HCT116 (cell line): ENCODE data around the gene DEPDC1B. TPM values are rescaled to one million over a fixed set of nuclear protein-coding genes. Genes with fewer than 3 reads are reported as not detected.

Experiments used
- ATAC-seq: fragments of 200-7000 bp; cut with Tn5 transposase; 2 replicates; pipeline ENCODE4 v1.9.1; 2020; ENCODE audit warnings: mild to moderate bottlenecking, moderate library complexity
- BruUV-seq: library from RNA; stranded (reverse); fragments of 400-500 nt; replicated peaks from 2 replicates; lab custom pipeline; 2021; lab: Mats Ljungman, UMichigan
- CTCF ChIA-PET: fragments of 300-600 bp; sonication (Branson Sonifier 250); formaldehyde crosslinking; loops from one replicate; lab custom pipeline; 2021; ENCODE audit warnings: antibody characterized with exemption; lab: Charles Lee
- POLR2A ChIA-PET: fragments of 300-600, 350-600 bp; sonication (Branson Sonifier 250); formaldehyde crosslinking; loops from one replicate; lab custom pipeline; 2021; ENCODE audit warnings: antibody characterized with exemption; lab: Charles Lee
- RAD21 ChIA-PET, 2 experiments: fragments of 300-600 bp; sonication (Branson Sonifier 250); formaldehyde crosslinking; loops; one replicate each; lab custom pipeline; 2023; ENCODE audit warnings: low total read pairs in 2 of 2; ENCODE audit not compliant: uncharacterized antibody in 2 of 2, unreplicated experiment in 2 of 2, low non-redundant PET in 1 of 2; lab: Charles Lee
- DNase-seq: peaks from one replicate; pipeline ENCODE4 v3.0.0-alpha.2; 2010; ENCODE audit warnings: low read depth, low spot score
- H2AFZ ChIP-seq: fragments of 200-600 bp; shearing (Covaris generic), sonication (generic); 2 replicates; pipeline ENCODE4 v1.6.1; 2017; ENCODE audit warnings: low read depth, mixed run types, mixed read lengths, antibody characterized with exemption, low read length; ENCODE audit not compliant: poor library complexity, severe bottlenecking
- H3K27ac ChIP-seq: 2 replicates; pipeline ENCODE4 v1.5.1; 2012; ENCODE audit warnings: low read depth, low read length
- H3K27me3 ChIP-seq: fragments of 200-600 bp; sonication (generic); 2 replicates; pipeline ENCODE4 v1.6.1; 2016; ENCODE audit warnings: mixed run types, low read length, mixed read lengths; ENCODE audit not compliant: insufficient read depth
- H3K36me3 ChIP-seq, 2 experiments: fragments of 200-500 bp in 1 of 2; fragments of 200-600 bp in 1 of 2; sonication (Bioruptor generic) in 1 of 2; sonication (generic) in 1 of 2; 2 replicates each; pipeline versions ENCODE4 v1.5.1 to v1.6.1; 2014 to 2016; ENCODE audit warnings: low read length in 2 of 2, inconsistent platforms in 1 of 2, mixed read lengths in 1 of 2, mixed run types in 1 of 2; ENCODE audit not compliant: insufficient read depth in 2 of 2, control insufficient read depth in 1 of 2
- H3K4me1 ChIP-seq, 2 experiments: fragments of 200-600 bp in 1 of 2; sonication (generic) in 1 of 2; 2 replicates each; pipeline versions ENCODE4 v1.5.1 to v1.6.1; 2012 to 2017; ENCODE audit warnings: low read length in 2 of 2, inconsistent platforms in 1 of 2, mild to moderate bottlenecking in 1 of 2, mixed read lengths in 1 of 2, mixed run types in 1 of 2, moderate library complexity in 1 of 2; ENCODE audit not compliant: insufficient read depth in 2 of 2, control insufficient read depth in 1 of 2
- H3K4me2 ChIP-seq: fragments of 200-600 bp; sonication (generic); 2 replicates; pipeline ENCODE4 v1.6.1; 2017; ENCODE audit warnings: mixed run types, low read length, mixed read lengths
- H3K4me3 ChIP-seq, 2 experiments: fragments of 200-600 bp in 1 of 2; sonication (generic) in 1 of 2; replicated peaks in 1 of 2; 2 replicates each; pipeline ENCODE4 v1.5.1; 2011 to 2016; ENCODE audit warnings: low read length in 2 of 2, control low read depth in 1 of 2, low read depth in 1 of 2, mild to moderate bottlenecking in 1 of 2, mixed read lengths in 1 of 2, mixed run types in 1 of 2
- H3K79me2 ChIP-seq: fragments of 200-600 bp; sonication (generic); 2 replicates; pipeline ENCODE4 v1.6.1; 2017; ENCODE audit warnings: mild to moderate bottlenecking, mixed run types, low read length, moderate library complexity, mixed read lengths; ENCODE audit not compliant: insufficient read depth
- H3K9ac ChIP-seq: fragments of 200-600 bp; sonication (generic); 2 replicates; pipeline ENCODE4 v1.6.1; 2016; ENCODE audit warnings: low read length, mixed read lengths
- H3K9me2 ChIP-seq: fragments of 200-600 bp; sonication (generic), shearing (Covaris generic); 2 replicates; pipeline ENCODE4 v1.6.1; 2017; ENCODE audit warnings: mixed run types, mild to moderate bottlenecking, moderate library complexity; ENCODE audit not compliant: insufficient read depth
- H3K9me3 ChIP-seq, 2 experiments: fragments of 200-500 bp in 1 of 2; fragments of 200-600 bp in 1 of 2; sonication (Bioruptor generic) in 1 of 2; sonication (generic) in 1 of 2; 2 replicates each; pipeline ENCODE4 v1.6.1; 2014 to 2017; ENCODE audit warnings: low read length in 2 of 2, mixed read lengths in 2 of 2, inconsistent platforms in 1 of 2, low read depth in 1 of 2, mild to moderate bottlenecking in 1 of 2, mixed run types in 1 of 2, moderate library complexity in 1 of 2; ENCODE audit not compliant: control insufficient read depth in 1 of 2, insufficient read depth in 1 of 2
- H4K20me1 ChIP-seq: fragments of 200-600 bp; sonication (generic), shearing (Covaris generic); 2 replicates; pipeline ENCODE4 v1.6.1; 2017; ENCODE audit warnings: mixed run types, mild to moderate bottlenecking, moderate library complexity; ENCODE audit not compliant: insufficient read depth
- CEBPB ChIP-seq: IDR thresholded peaks from 2 replicates; pipeline ENCODE4 v1.6.1; 2012; ENCODE audit warnings: low read depth
- EGR1 ChIP-seq: IDR thresholded peaks from 2 replicates; pipeline ENCODE4 v1.6.1; 2012; ENCODE audit warnings: low read depth
- ELF1 ChIP-seq: IDR thresholded peaks from 2 replicates; pipeline ENCODE4 v1.6.1; 2012; ENCODE audit warnings: low read depth, borderline replicate concordance
- EZH2 ChIP-seq: fragments of 200-600 bp; sonication (generic); IDR thresholded peaks from 2 replicates; pipeline ENCODE4 v1.6.1; 2017; ENCODE audit warnings: antibody characterized with exemption, mixed run types
- JUND ChIP-seq: IDR thresholded peaks from 2 replicates; pipeline ENCODE4 v1.6.1; 2012
- TCF7L2 ChIP-seq: IDR thresholded peaks from 2 replicates; pipeline ENCODE4 v1.7.0; 2011; ENCODE audit warnings: borderline replicate concordance, inconsistent platforms; ENCODE audit not compliant: insufficient read depth, insufficient read length; ENCODE audit errors: extremely low read depth
- YY1 ChIP-seq: IDR thresholded peaks from 2 replicates; pipeline ENCODE4 v1.6.1; 2011; ENCODE audit warnings: low read length, low read depth, moderate library complexity, mild to moderate bottlenecking; ENCODE audit not compliant: insufficient replicate concordance; ENCODE audit errors: extremely low read depth
- ZBTB33 ChIP-seq: IDR thresholded peaks from 2 replicates; pipeline ENCODE4 v1.6.1; 2011; ENCODE audit warnings: mild to moderate bottlenecking, low read length, moderate library complexity; ENCODE audit not compliant: insufficient replicate concordance; ENCODE audit errors: extremely low read depth
- ZNF274 ChIP-seq: fragments of 200-500 bp; sonication (Bioruptor generic); IDR thresholded peaks from 2 replicates; pipeline ENCODE4 v1.6.1; 2014; ENCODE audit warnings: mild to moderate bottlenecking, low read depth, low read length, inconsistent platforms
- intact Hi-C: fragments of 100-400 bp; cut with micrococcal nuclease; formaldehyde crosslinking; loops from 2 replicates; pipeline ENCODE4 v1.10.0; 2022
- total RNA-seq: library from RNA; stranded (reverse); gene quantifications from one replicate; pipeline ENCODE4 v1.2.1, GENCODE V29; 2021; ENCODE audit not compliant: unreplicated experiment

The DEPDC1B gene
- total RNA-seq, 1 experiment from 2014 or later = 39.7 TPM

DNA sequence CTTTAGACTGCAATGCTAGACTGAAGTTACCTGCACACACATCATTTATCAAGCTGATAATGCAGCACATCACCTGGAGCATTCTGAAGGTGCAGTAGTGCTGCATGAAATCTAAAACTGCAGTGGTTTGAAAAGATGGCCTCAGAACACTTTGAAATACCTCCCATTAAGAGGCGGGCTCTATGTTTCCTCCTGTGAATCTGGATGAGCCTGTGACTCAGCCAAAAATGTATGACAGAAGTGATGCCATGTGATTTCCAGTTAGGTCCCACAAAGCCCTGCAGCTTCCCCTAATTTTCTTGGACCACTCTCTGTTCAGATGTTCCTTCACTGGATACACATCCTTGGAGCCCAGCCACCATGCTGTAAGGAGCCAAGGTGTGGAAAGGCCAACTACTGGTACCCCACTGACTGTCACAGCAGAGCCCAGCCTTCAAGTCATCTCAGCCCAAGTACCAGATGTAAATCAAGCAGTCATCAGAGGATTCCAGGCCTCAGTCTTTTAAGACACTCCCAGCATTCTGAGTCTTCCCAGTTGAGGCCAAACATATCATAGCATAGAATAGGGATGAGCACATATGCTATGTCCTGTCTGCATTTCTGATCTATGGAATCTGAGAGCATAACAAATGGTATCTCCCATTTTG lies 27.2 kb upstream of the DEPDC1B start:
- intact Hi-C loops = no loop called here
- H4K20me1 ChIP-seq = no peaks in the 10 kb centered on the region
- H2AFZ ChIP-seq = no peak overlapping the region
- no TSS peak for BruUV-seq
- H3K9me2 ChIP-seq = no peaks in the 10 kb centered on the region
- ATAC-seq = no peak; the same call in 1 of the 2 replicates
- no peaks in the 10 kb centered on the region for H3K9me3 ChIP-seq
- ChIA-PET RAD21 (no interaction called here), POLR2A (no interaction called here), CTCF (no interaction called here)
- H3K36me3 ChIP-seq = no peaks in the 10 kb centered on the region
- H3K4me2 ChIP-seq = no peak overlapping the region
- H3K9ac ChIP-seq = no peak overlapping the region
- H3K27ac ChIP-seq = no peak overlapping the region
- no peak overlapping the region for H3K4me3 ChIP-seq
- TF ChIP-seq ZNF274 (no peak), TCF7L2 (no peak), YY1 (no peak), ELF1 (no peak), ZBTB33 (no peak), EGR1 (no peak), CEBPB (no peak)
- H3K4me1 ChIP-seq = no peaks in the 10 kb centered on the region
- DNase-seq = no peak
- no peaks in the 10 kb centered on the region for H3K79me2 ChIP-seq
- H3K27me3 ChIP-seq = no peaks in the 10 kb centered on the region

DNA sequence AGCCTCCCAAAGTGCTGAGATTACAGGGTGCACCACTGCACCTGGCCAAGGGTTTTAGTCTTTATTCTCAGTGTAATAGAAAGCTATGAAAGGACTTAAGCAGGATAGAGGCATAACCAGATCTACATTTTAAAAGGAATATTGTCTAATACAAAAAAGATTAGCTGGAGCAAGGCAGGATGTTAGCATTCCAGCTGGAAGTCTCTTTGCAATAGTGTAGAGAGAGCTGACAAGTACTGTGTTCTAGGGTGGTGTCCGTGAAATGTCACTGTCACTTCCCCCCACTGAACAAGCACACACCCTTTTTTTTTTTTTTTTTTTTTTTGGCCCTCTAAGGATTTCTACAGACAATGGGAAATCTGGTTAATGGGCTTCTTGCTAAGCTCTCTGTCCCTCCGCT lies 24.2 kb upstream of the DEPDC1B start:
- no peak overlapping the region for H3K4me2 ChIP-seq
- intact Hi-C loops = no loop called here
- CTCF ChIA-PET = no interaction called here
- no peaks in the 10 kb centered on the region for H3K9me3 ChIP-seq
- no peak overlapping the region for H3K4me3 ChIP-seq
- no peak overlapping the region for H3K9ac ChIP-seq
- H4K20me1 ChIP-seq = no peaks in the 10 kb centered on the region
- BruUV-seq = no TSS peak
- H3K9me2 ChIP-seq = no peaks in the 10 kb centered on the region
- no peaks in the 10 kb centered on the region for H3K36me3 ChIP-seq
- H2AFZ ChIP-seq = no peak overlapping the region
- POLR2A ChIA-PET = no interaction called here
- no peaks in the 10 kb centered on the region for H3K79me2 ChIP-seq
- H3K27me3 ChIP-seq = no peaks in the 10 kb centered on the region
- H3K27ac ChIP-seq = no peak overlapping the region
- ATAC-seq (no peak), DNase-seq (no peak)
- TF ChIP-seq JUND = no peak
- TF ChIP-seq EZH2 = no peak
- no peaks in the 10 kb centered on the region for H3K4me1 ChIP-seq
- RAD21 ChIA-PET = no interaction called here
